ENCODE measurements around the gene ZNF548. TPM values are rescaled to one million over a fixed set of nuclear protein-coding genes. Genes with fewer than 3 reads are reported as not detected.

ZNF548 gene
- 10 to 100 TPM; 20.2 to 26.3 (median 23.6) TPM for total RNA-seq

- peak; percentile 99 for DNase-seq (ENCODE audit: extremely low spot score)
- WGBS = 1% methylated on average over 24 of the region's 50 CpGs
- H3K27me3 ChIP-seq = no peaks in the 10 kb centered on the region
- peak within 1 kb of the TSS; percentile 87 to 96 (median 91) for H3K27ac ChIP-seq (replicated peaks in 1 of 4)
- H3K4me1 ChIP-seq = peaks cover 14 to 32% (median 29%) of the 10 kb centered on the region in 4 donors
- peak; percentile 95 to 99 for TF ChIP-seq POLR2AphosphoS5 (IDR thresholded peaks at IDR 0.05)
- peak in 1 of 3 experiments; percentile 23 for TF ChIP-seq CTCF (IDR thresholded peaks at IDR 0.05)
- TF ChIP-seq EP300 (IDR thresholded peaks at IDR 0.05) = no peak
- TF ChIP-seq POLR2A (IDR thresholded peaks at IDR 0.05; ENCODE audit: low read depth) = peak; percentile 40
- peak within 1 kb of the TSS; percentile 69 to 83 (median 76) for H3K4me3 ChIP-seq
- H3K36me3 ChIP-seq = peaks cover 5 to 23% (median 13%) of the 10 kb centered on the region in 4 donors
- H3K9me3 ChIP-seq = peaks cover 0 to 10% (median 0%) of the 10 kb centered on the region in 4 donors
- intact Hi-C loops (cut with DNase I) = loop anchor here (2.0 kb wide), 1 partner anchor 27 kb away; the partner anchor contains the start of genes TRAPPC2B and ZNF547
These were observed at the start of gene ZNF548 for GRCh38 chr19:57389730-57390598. Gene ZNF548, plus strand, starts transcription at chr19:57389854. Its CDS starts 246 bp downstream, at chr19:57390100.

- intact Hi-C loops (cut with DNase I) = no loop called here
- Histone ChIP-seq H3K27ac (replicated peaks in 1 of 4) (no peak overlapping the region), H3K4me3 (no peak overlapping the region), H3K36me3 (no peaks in the 10 kb centered on the region), H3K4me1 (peaks cover 5 to 14% (median 12%) of the 10 kb centered on the region in 4 donors), H3K9me3 (no peaks in the 10 kb centered on the region), H3K27me3 (no peaks in the 10 kb centered on the region)
- whole genome bisulfite sequencing = 77% methylated on average over 6 of the region's 6 CpGs
- no peak for TF ChIP-seq CTCF (IDR thresholded peaks at IDR 0.05)
- DNase-seq (ENCODE audit: extremely low spot score) = no peak
These were observed 47.1 kb upstream of the ZNF548 start for GRCh38 chr19:57342582-57342981.

GRCh38 chr19:57348136-57348535 is 41.5 kb upstream of the ZNF548 start:
- peaks cover 2 to 4% (median 3%) of the 10 kb centered on the region in 4 donors for H3K36me3 ChIP-seq
- H3K9me3 ChIP-seq = peaks cover 0 to under 1% (median 0%) of the 10 kb centered on the region in 4 donors
- no peak overlapping the region for H3K27ac ChIP-seq (replicated peaks in 1 of 4)
- 55% methylated on average over 3 of the region's 3 CpGs for WGBS
- no peaks in the 10 kb centered on the region for H3K27me3 ChIP-seq
- H3K4me1 ChIP-seq = peaks cover 11 to 24% (median 19%) of the 10 kb centered on the region in 4 donors
- intact Hi-C loops (cut with DNase I) = no loop called here
- no peak overlapping the region for H3K4me3 ChIP-seq
- DNase-seq (ENCODE audit: extremely low spot score) = no peak
- no peak for TF ChIP-seq EP300 (IDR thresholded peaks at IDR 0.05)
- no peak for TF ChIP-seq POLR2A (IDR thresholded peaks at IDR 0.05; ENCODE audit: low read depth)
- TF ChIP-seq CTCF (IDR thresholded peaks at IDR 0.05) = no peak
- TF ChIP-seq POLR2AphosphoS5 (IDR thresholded peaks at IDR 0.05) = no peak

GRCh38 chr19:57350877-57351805 is 38.5 kb upstream of the ZNF548 start, which contains the start of gene ZNF304:
Gene ZNF304, plus strand, starts transcription at chr19:57351271. Its CDS starts 394 bp downstream, at chr19:57351665.
- 1% methylated on average over 45 of the region's 57 CpGs for WGBS
- Histone ChIP-seq H3K9me3 (peaks cover 0 to 31% (median 15%) of the 10 kb centered on the region in 4 donors), H3K27me3 (no peaks in the 10 kb centered on the region), H3K4me3 (peak within 1 kb of the TSS; percentile 84 to 96 (median 91)), H3K27ac (replicated peaks in 1 of 4) (peak within 1 kb of the TSS; percentile 83 to 89 (median 86)), H3K4me1 (peaks cover 11 to 29% (median 27%) of the 10 kb centered on the region in 4 donors), H3K36me3 (peaks cover 32 to 34% (median 33%) of the 10 kb centered on the region in 4 donors)
- TF ChIP-seq POLR2A (IDR thresholded peaks at IDR 0.05; ENCODE audit: low read depth) = no peak
- TF ChIP-seq POLR2AphosphoS5 (IDR thresholded peaks at IDR 0.05) = peak; percentile 81 to 95
- no peak for TF ChIP-seq CTCF (IDR thresholded peaks at IDR 0.05)
- DNase-seq (ENCODE audit: extremely low spot score) = peak; percentile 97
- intact Hi-C loops (cut with DNase I) = loop anchor here (10.0 kb wide), 1 partner anchor 66 kb away; the partner anchor contains the start of gene ZNF460
